Measurements from ENCODE around the gene HINFP.
"Not testable (repeated sequence)": the region's sequence is repeated elsewhere in the genome, so short reads cannot be mapped to it uniquely, and the experiment has no call there.

The HINFP gene

GRCh38 chr11:119100246-119100970 lies 21.0 kb upstream of the HINFP start:
- peak; percentile 26 for DNase-seq (ENCODE audit: low read depth)

- DNase-seq (ENCODE audit: low read depth), result no peak
These were observed 20.2 kb upstream of the HINFP start for GRCh38 chr11:119100994-119101758.

DNA sequence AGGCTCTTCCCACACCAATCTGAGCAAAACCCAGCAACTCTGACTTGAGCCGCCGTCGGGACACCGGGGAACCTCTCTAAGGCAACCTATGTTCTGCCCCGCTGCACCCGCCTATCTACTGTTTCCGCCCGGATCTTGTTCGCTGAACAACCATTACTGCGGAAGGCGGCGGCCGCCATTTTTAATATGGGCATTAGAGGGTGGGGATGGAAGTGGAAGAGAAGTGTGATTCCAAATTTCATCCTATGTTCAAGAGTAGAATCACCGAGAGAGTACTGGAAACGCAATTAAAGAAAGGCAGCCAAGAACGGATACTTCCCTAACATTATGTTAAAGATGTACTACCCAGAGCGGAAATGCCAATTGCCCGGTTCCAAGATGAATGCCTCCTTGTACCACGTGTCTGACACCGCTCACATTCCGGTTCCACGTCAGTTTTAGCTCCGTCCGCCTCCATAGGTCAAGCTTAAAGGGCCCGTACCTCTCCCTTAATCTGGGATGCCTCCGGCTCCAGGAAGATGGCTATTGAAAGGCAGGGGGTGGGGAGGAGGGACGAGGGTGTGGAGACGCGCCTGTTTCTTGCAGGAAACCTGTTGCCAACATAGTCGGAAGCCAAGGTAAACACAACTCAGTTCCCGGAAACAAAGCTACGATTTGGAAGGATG lies 19.5 kb upstream of the HINFP start, which contains the start of gene DPAGT1:
TSS of gene DPAGT1 (minus strand) at position 95 of the 665 bp plus-strand sequence. CDS start 198 bp downstream, outside the sequence.
- DNase-seq (ENCODE audit: low read depth), result peak; percentile 96

DNA sequence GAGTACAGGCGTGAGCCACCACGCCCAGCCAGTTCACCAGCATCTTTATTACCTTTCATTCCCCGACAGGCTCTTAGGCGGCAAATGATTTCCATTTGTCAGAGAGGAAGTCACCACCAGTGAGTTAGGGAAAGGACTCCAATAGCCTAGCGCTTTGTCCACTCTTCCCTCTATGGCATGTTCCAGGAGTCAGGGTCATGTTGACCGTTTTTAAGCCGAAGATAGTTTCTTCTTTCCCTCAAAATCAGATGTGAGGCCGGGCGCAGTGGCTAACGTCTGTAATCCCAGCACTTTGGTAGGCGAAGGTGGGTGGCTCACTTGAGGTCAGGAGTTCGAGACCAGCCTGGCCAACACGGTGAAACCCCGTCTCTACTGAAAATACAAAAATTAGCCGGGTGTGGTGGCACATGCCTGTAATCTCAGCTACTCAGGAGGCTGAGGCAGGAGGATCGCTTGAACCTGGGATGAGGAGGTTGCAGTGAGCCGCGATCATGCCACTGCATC lies 18.2 kb upstream of the HINFP start:
- DNase-seq (ENCODE audit: low read depth), result not testable (repeated sequence)

DNA sequence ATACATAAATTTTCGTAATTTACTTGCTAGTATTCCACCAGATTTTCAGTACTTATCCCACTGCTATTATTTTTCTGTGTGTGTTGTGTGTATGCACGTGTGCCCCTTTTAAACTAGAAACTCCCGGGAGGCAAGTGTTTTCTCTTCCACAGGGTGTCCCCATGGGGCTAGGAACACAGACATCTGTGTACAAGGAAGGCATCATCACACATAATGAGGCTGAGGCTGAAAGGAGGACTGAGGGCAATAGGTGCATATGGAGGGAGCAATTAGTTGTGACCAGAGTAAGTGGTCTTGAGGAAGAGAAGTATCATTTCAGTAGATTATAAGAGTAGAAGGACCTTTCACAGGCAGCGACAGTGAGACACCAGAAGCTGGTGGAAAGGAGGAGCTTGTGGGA lies 17.6 kb upstream of the HINFP start:
- no peak for DNase-seq (ENCODE audit: low read depth)

GRCh38 chr11:119106564-119107537 lies 14.5 kb upstream of the HINFP start, which contains the start of gene C2CD2L:
TSS of gene C2CD2L (plus strand) at chr11:119107344. CDS start at chr11:119107742, 398 bp downstream.
- peak; percentile 84 for DNase-seq (ENCODE audit: low read depth)

DNA sequence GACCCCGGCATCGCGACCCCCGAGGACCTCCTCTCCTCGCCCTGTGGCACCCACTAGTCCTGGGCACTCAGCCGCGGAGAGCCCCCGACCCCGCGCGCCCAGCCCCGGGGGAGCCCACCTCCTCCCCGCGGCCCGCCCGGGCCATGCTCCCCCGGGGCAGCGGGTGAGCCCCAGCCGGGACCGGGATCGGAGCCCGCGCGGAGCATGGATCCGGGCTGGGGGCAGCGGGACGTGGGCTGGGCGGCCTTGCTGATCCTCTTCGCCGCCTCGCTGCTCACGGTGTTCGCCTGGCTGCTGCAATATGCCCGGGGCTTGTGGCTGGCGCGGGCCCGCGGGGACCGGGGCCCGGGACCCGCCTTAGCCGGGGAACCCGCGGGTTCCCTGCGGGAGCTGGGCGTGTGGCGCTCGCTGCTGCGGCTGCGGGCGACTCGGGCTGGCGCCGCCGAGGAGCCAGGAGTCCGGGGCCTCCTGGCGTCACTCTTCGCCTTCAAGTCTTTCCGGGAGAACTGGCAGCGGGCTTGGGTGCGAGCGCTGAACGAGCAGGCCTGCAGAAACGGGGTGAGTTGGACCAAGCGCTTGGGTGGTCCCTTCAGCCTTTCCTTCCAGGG lies 13.7 kb upstream of the HINFP start:
- no peak for DNase-seq (ENCODE audit: low read depth)

DNA sequence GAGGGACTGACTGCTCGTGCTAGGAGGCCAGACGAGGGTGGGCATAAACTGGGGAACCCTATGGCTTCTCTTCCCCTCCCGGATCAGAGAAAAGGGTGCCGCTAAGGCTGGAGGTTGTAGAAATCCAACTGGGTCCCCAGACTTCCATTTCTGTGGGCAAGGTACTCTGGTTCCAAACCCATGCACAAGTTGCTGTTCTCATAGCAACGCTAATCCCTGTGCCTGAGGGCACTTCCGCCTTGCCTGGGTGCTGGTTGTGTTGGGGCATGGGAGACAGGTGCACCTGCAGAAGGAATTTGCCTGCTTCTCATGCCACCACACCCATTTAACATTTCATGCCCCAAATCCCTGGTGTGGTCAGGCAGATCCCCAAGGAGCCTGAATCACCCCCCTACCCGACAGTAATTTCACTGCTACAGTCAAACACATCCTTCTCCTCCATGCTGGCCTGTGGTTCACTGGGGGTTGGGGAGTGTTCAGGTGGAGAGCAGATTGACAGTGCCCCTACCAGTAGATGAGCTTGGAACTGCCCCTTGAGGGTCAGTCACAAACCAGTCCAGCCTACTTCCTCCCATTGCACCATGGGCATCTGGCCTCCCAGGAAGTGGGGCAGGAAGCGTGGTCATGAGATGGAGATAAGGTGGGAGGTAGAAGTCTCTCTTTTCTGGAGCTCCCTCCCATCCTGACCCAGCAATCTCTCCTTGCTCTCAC lies 13.1 kb upstream of the HINFP start:
- DNase-seq (ENCODE audit: low read depth), result no peak

- no peak for DNase-seq (ENCODE audit: low read depth)
These were observed 12.5 kb upstream of the HINFP start for GRCh38 chr11:119108857-119109221.

GRCh38 chr11:119109843-119110242 lies 11.5 kb upstream of the HINFP start:
- DNase-seq (ENCODE audit: low read depth), result no peak

DNA sequence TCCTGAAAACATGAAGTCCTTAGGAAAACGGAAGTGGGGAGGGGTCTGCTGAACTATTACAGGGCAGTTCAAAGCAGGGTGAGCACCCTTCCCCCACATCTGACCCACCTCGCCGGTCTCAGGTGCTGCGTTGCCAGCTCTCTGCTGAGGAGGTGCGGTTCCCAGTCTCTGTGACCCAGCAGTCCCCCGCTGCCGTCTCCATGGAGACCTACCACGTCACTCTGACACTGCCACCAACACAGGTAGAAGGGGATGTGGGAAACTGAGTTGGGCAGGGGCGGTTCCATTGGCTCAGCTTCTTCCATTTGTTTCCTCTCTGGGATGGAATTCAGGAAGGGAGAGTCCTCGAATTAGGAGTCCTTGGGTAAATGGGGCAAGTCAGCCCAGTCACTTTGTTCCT lies 10.9 kb upstream of the HINFP start:
- no peak for DNase-seq (ENCODE audit: low read depth)

DNA sequence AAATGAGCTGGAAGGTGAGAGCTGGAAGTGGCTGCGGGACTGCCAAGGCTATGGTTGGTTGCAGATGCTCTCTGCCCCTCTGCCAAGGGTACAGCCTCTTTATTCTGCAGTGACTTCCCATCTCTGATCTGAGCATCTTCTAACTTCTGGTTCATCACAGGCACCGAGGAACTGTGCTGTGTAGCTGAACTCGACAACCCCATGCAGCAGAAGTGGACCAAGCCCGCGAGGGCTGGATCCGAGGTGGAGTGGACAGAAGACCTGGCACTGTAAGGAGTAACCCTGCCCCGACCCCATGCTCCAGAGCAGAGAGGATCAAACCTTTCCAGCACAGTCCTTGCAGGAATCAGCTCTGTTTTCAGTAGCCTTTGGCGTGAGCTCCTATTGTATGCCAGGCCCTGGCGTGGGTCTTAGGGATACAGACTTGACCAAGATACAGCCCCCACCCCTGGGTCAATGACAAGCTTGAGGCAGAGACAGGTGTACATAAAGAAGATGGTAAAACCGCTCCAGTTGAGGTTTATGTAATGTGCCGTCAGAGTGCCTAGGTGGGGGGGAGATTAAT lies 9.9 kb upstream of the HINFP start:
- no peak for DNase-seq (ENCODE audit: low read depth)

GRCh38 chr11:119112314-119113020 lies 8.9 kb upstream of the HINFP start:
- no peak for DNase-seq (ENCODE audit: low read depth)

DNA sequence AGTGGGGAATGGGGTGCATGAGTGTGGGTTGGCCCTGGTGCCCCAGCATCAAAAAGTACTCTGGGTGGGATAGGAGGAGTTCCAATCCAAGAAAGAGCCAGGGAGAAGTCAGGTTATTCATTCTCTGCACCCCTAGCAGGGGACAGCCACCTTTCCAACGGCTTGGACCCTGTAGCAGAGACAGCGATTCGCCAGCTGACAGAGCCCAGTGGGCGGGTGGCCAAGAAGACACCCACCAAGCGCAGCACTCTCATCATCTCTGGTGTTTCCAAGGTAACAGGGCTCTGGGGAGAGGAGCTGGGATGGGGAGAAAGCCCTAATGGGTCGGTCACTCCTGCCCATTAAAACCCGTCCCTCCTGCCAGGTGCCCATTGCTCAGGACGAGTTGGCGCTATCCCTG lies 7.7 kb upstream of the HINFP start:
- no peak for DNase-seq (ENCODE audit: low read depth)

DNA sequence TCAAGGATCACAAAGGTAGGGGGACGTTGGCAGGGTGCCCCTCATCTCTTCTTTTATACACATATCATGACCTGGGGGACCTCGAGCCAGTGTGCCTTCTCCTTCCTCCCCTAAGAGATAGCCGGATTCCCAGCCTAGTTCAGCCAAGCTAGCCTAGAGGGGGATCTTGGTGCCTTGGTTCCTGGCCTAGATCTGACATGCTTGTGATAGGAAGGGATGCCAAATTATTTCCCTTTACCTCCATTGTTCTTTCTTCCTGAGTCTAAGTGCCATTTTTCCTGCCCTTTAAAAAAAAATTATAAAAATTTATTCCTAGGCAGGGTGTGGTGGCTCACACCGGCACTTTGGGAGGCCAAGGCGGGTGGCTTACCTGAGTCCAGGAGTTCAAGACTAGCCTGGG lies 7.0 kb upstream of the HINFP start:
- DNase-seq (ENCODE audit: low read depth), result no peak

- no peak for DNase-seq (ENCODE audit: low read depth)
These were observed 5.7 kb upstream of the HINFP start for GRCh38 chr11:119115484-119116234.

- DNase-seq (ENCODE audit: low read depth), result no peak
These were observed 5.2 kb upstream of the HINFP start for GRCh38 chr11:119116235-119116594.

DNA sequence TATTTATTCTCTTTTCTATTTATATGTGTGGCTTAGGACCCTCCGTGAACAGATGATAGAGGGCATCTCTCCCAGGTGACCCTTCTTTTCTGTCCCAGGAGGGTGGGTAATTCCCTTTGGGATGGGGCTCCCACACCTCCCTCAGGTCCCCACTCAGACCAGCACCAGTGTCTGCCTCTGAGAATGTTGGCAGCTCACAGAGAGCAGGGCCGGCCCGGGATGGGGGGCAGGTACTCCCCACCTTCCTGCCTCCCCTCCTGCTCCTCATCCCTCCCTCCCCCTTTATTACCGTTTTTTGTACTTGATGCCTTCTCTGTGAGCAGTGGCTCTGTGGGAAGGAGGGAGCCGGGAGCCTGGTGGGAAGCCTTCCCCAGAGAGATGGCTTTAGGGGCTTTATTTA lies 4.8 kb upstream of the HINFP start:
- no peak for DNase-seq (ENCODE audit: low read depth)

Data from stromal cell of bone marrow (primary cell).